Fibroblast of pulmonary artery (primary cell): ENCODE measurements around the gene PACS2.

Experiments used
- DNase-seq: peaks from one replicate; pipeline ENCODE4 v3.0.0-alpha.2; 2010; ENCODE audit warnings: low read depth
- H3K4me3 ChIP-seq: replicated peaks from 2 replicates; pipeline ENCODE4 v1.5.1; 2011; ENCODE audit warnings: low read depth, mild to moderate bottlenecking, control low read depth, low read length, moderate library complexity
- CTCF ChIP-seq: IDR thresholded peaks from 2 replicates; pipeline ENCODE4 v1.5.1; 2011; ENCODE audit warnings: mild to moderate bottlenecking, control low read depth, low read length, inconsistent platforms; ENCODE audit errors: missing control alignments

Gene PACS2

GRCh38 chr14:105316968-105317510 lies 2.5 kb downstream of the PACS2 start:
- no peak for TF ChIP-seq CTCF
- DNase-seq, result no peak
- no peak overlapping the region for H3K4me3 ChIP-seq

GRCh38 chr14:105317546-105317945 lies 3.0 kb downstream of the PACS2 start:
- DNase-seq, result peak; percentile 38
- H3K4me3 ChIP-seq, result peak overlapping the region; percentile 7
- no peak for TF ChIP-seq CTCF

- no peak for TF ChIP-seq CTCF
Measured at GRCh38 chr14:105322791-105323556, 8.4 kb downstream of the PACS2 start.

GRCh38 chr14:105323663-105324062 lies 9.1 kb downstream of the PACS2 start:
- TF ChIP-seq CTCF, result no peak
- no peak for DNase-seq
- H3K4me3 ChIP-seq, result no peak overlapping the region

More at GRCh38 chr14:105322791-105323556, 8.4 kb downstream of the PACS2 start:
- no peak overlapping the region for H3K4me3 ChIP-seq
- DNase-seq, result no peak

GRCh38 chr14:105324080-105324778 lies 9.7 kb downstream of the PACS2 start:
- no peak for DNase-seq
- no peak for TF ChIP-seq CTCF
- no peak overlapping the region for H3K4me3 ChIP-seq

- no peak overlapping the region for H3K4me3 ChIP-seq
- TF ChIP-seq CTCF, result no peak
- DNase-seq, result no peak
Measured at GRCh38 chr14:105324871-105325270, 10.3 kb downstream of the PACS2 start.

GRCh38 chr14:105325303-105325702 lies 10.8 kb downstream of the PACS2 start:
- H3K4me3 ChIP-seq, result no peak overlapping the region
- no peak for DNase-seq
- TF ChIP-seq CTCF, result no peak
